OCI-LY3 (cell line): ENCODE measurements around the gene MCC.

Experiments used
- CTCF ChIP-seq: fragments of 200-600, 300-600 bp; sonication (generic); IDR thresholded peaks from 2 replicates; pipeline ENCODE4 v1.5.1; 2014; ENCODE audit warnings: antibody characterized with exemption, low read length, low read depth
- EZH2phosphoT487 ChIP-seq: fragments of 200-600 bp; shearing (Covaris generic); IDR thresholded peaks from 2 replicates; pipeline ENCODE4 v1.6.1; 2018; ENCODE audit warnings: antibody characterized with exemption, mixed run types, low read depth

- TF ChIP-seq EZH2phosphoT487 (no peak), CTCF (no peak)
Observed at GRCh38 chr5:113269023-113269997, 218.9 kb downstream of the MCC start.
